GM10266 (cell line): ENCODE results near the gene MCU.

Source experiments
- DNase-seq: peaks from one replicate; pipeline ENCODE4 v3.0.0; 2012; ENCODE audit errors: extremely low spot score
- TF ChIP-seq, protein P1 (sequence below): IDR thresholded peaks from 2 replicates; pipeline ENCODE4 v1.5.1; 2012; ENCODE audit warnings: mild to moderate bottlenecking, low read depth; ENCODE audit not compliant: control insufficient read depth, insufficient read depth; ENCODE audit errors: missing control alignments

Gene MCU

DNA sequence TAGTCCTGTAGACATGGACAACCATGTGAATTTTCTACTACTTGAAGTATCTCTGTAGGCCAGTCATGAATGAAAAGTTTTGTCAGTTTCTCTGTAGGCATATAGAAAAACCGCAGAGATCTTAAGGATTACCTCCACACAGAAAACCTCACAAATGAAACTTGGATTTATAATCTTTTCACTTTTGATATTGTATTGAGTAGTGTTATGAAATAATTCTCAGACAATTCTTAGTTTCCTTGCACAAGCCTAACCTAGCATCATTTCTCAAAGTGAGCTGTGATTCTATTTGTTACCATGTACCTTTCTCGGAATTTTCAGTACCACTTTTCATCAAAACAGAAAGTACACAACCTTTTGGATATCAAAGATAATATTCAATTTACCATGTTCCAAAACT, 150.2 kb downstream of the MCU start:
- DNase-seq, result no peak
- TF ChIP-seq, protein P1, sequence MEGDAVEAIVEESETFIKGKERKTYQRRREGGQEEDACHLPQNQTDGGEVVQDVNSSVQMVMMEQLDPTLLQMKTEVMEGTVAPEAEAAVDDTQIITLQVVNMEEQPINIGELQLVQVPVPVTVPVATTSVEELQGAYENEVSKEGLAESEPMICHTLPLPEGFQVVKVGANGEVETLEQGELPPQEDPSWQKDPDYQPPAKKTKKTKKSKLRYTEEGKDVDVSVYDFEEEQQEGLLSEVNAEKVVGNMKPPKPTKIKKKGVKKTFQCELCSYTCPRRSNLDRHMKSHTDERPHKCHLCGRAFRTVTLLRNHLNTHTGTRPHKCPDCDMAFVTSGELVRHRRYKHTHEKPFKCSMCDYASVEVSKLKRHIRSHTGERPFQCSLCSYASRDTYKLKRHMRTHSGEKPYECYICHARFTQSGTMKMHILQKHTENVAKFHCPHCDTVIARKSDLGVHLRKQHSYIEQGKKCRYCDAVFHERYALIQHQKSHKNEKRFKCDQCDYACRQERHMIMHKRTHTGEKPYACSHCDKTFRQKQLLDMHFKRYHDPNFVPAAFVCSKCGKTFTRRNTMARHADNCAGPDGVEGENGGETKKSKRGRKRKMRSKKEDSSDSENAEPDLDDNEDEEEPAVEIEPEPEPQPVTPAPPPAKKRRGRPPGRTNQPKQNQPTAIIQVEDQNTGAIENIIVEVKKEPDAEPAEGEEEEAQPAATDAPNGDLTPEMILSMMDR, result no peak

- no peak for DNase-seq
- TF ChIP-seq, protein P1, result no peak
Observed at GRCh38 chr10:72846238-72846637, 154.3 kb downstream of the MCU start.

GRCh38 chr10:72847681-72848080, 155.7 kb downstream of the MCU start:
- TF ChIP-seq, protein P1, result no peak
- DNase-seq, result no peak

- TF ChIP-seq, protein P1, result no peak
- DNase-seq, result no peak
Observed at GRCh38 chr10:72850861-72851260, 158.9 kb downstream of the MCU start.

GRCh38 chr10:72851509-72851908, 159.6 kb downstream of the MCU start:
- TF ChIP-seq, protein P1, result no peak
- no peak for DNase-seq

DNA sequence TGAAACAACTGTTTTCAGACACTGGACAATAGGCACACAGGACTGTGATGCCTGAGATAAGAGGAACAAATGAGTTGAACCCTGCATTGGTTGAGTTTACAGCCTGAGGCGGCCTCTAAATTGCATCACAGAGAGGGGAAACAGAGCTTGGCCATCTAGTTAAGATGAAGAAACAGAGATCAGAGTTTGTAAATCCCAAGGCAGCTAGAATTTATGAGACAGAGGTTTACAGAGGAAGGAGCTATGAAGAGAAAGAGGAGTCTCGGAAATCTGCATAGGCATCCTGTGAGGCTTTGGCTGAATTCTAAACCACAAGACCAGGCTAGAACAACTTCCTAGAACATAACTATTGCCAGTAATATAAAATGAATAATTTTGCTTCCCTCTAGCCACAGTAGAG, 160.6 kb downstream of the MCU start:
- TF ChIP-seq, protein P1, result no peak
- no peak for DNase-seq

- TF ChIP-seq, protein P1, result no peak
- DNase-seq, result no peak
Observed at GRCh38 chr10:72855129-72855528, 163.2 kb downstream of the MCU start.
